WTC11 (cell line): ENCODE measurements around the gene FAM76A.
"Not testable (repeated sequence)": the region's sequence is repeated elsewhere in the genome, so short reads cannot be mapped to it uniquely, and the experiment has no call there.

Source experiments
- ATF2 ChIP-seq: sonication (generic); formaldehyde crosslinking; IDR thresholded peaks from 2 replicates; pipeline ENCODE4 v1.8.1; 2022; ENCODE audit warnings: low read depth, missing genetic modification reagents, borderline replicate concordance
- CBFB ChIP-seq: sonication (generic); formaldehyde crosslinking; IDR thresholded peaks from 2 replicates; pipeline ENCODE4 v1.8.1; 2022; ENCODE audit warnings: mild to moderate bottlenecking, low read depth, missing genetic modification reagents
- ETV6 ChIP-seq: sonication (generic); formaldehyde crosslinking; IDR thresholded peaks from 2 replicates; pipeline ENCODE4 v1.8.1; 2022; ENCODE audit warnings: mild to moderate bottlenecking, missing genetic modification reagents
- IRF1 ChIP-seq: sonication (generic); formaldehyde crosslinking; IDR thresholded peaks from 2 replicates; pipeline ENCODE4 v1.8.0; 2023; ENCODE audit warnings: missing genetic modification reagents
- NFYB ChIP-seq: sonication (generic); formaldehyde crosslinking; conservative IDR thresholded peaks from 2 replicates; pipeline ENCODE4 v1.8.0; 2022; ENCODE audit warnings: low read depth, missing genetic modification reagents
- ZNF396 ChIP-seq: fragments of 250-450 bp; sonication (Bioruptor Pico); IDR thresholded peaks from 2 replicates; pipeline ENCODE4 v1.8.0; 2021; ENCODE audit warnings: mild to moderate bottlenecking, moderate library complexity, borderline replicate concordance
- TF ChIP-seq, protein P1 (sequence below): sonication (generic); formaldehyde crosslinking; IDR thresholded peaks from 2 replicates; pipeline ENCODE4 v1.8.1; 2022; ENCODE audit warnings: mild to moderate bottlenecking, moderate library complexity, missing genetic modification reagents
- TF ChIP-seq, protein P2 (sequence below): sonication (generic); formaldehyde crosslinking; IDR thresholded peaks from 2 replicates; pipeline ENCODE4 v1.8.0; 2022; ENCODE audit warnings: mild to moderate bottlenecking, missing genetic modification reagents
- TF ChIP-seq, protein P3 (sequence below): fragments of 200-600 bp; IDR thresholded peaks from 2 replicates; pipeline ENCODE4 v1.8.0; 2022; ENCODE audit warnings: antibody characterized with exemption
- TF ChIP-seq, protein P4 (sequence below): sonication (generic); formaldehyde crosslinking; IDR thresholded peaks from 2 replicates; pipeline ENCODE4 v1.8.0; 2022; ENCODE audit warnings: missing genetic modification reagents

- TF ChIP-seq ETV6 (CRISPR knock-in tag); IRF1 (CRISPR knock-in tag); ZNF396 (CRISPR knock-in tag); CBFB (CRISPR knock-in tag); ATF2; NFYB: not testable (repeated sequence)
- TF ChIP-seq, protein P1, sequence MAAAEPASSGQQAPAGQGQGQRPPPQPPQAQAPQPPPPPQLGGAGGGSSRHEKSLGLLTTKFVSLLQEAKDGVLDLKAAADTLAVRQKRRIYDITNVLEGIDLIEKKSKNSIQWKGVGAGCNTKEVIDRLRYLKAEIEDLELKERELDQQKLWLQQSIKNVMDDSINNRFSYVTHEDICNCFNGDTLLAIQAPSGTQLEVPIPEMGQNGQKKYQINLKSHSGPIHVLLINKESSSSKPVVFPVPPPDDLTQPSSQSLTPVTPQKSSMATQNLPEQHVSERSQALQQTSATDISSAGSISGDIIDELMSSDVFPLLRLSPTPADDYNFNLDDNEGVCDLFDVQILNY (CRISPR knock-in tag) = not testable (repeated sequence)
- TF ChIP-seq, protein P2, sequence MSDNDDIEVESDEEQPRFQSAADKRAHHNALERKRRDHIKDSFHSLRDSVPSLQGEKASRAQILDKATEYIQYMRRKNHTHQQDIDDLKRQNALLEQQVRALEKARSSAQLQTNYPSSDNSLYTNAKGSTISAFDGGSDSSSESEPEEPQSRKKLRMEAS (CRISPR knock-in tag) = not testable (repeated sequence)
- TF ChIP-seq, protein P3, sequence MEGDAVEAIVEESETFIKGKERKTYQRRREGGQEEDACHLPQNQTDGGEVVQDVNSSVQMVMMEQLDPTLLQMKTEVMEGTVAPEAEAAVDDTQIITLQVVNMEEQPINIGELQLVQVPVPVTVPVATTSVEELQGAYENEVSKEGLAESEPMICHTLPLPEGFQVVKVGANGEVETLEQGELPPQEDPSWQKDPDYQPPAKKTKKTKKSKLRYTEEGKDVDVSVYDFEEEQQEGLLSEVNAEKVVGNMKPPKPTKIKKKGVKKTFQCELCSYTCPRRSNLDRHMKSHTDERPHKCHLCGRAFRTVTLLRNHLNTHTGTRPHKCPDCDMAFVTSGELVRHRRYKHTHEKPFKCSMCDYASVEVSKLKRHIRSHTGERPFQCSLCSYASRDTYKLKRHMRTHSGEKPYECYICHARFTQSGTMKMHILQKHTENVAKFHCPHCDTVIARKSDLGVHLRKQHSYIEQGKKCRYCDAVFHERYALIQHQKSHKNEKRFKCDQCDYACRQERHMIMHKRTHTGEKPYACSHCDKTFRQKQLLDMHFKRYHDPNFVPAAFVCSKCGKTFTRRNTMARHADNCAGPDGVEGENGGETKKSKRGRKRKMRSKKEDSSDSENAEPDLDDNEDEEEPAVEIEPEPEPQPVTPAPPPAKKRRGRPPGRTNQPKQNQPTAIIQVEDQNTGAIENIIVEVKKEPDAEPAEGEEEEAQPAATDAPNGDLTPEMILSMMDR = not testable (repeated sequence)
- TF ChIP-seq, protein P4, sequence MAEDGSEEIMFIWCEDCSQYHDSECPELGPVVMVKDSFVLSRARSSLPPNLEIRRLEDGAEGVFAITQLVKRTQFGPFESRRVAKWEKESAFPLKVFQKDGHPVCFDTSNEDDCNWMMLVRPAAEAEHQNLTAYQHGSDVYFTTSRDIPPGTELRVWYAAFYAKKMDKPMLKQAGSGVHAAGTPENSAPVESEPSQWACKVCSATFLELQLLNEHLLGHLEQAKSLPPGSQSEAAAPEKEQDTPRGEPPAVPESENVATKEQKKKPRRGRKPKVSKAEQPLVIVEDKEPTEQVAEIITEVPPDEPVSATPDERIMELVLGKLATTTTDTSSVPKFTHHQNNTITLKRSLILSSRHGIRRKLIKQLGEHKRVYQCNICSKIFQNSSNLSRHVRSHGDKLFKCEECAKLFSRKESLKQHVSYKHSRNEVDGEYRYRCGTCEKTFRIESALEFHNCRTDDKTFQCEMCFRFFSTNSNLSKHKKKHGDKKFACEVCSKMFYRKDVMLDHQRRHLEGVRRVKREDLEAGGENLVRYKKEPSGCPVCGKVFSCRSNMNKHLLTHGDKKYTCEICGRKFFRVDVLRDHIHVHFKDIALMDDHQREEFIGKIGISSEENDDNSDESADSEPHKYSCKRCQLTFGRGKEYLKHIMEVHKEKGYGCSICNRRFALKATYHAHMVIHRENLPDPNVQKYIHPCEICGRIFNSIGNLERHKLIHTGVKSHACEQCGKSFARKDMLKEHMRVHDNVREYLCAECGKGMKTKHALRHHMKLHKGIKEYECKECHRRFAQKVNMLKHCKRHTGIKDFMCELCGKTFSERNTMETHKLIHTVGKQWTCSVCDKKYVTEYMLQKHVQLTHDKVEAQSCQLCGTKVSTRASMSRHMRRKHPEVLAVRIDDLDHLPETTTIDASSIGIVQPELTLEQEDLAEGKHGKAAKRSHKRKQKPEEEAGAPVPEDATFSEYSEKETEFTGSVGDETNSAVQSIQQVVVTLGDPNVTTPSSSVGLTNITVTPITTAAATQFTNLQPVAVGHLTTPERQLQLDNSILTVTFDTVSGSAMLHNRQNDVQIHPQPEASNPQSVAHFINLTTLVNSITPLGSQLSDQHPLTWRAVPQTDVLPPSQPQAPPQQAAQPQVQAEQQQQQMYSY (CRISPR knock-in tag) = not testable (repeated sequence)
Measured at GRCh38 chr1:27696835-27697234, 28.9 kb upstream of the FAM76A start.
